Stimulated activated CD8-positive, alpha-beta memory T cell treated with anti-CD3 and anti-CD28 coated beads, Interleukin-4, amount 100 ng/mL, for 48 hours (primary cell): ENCODE measurements around the gene EGFL8.
A peak's percentile ranks its signal among the peaks of the same experiment; 100 is the strongest.
"Not testable (repeated sequence)": the region's sequence is repeated elsewhere in the genome, so short reads cannot be mapped to it uniquely, and the experiment has no call there.

Experiments used
- DNase-seq: peaks from one replicate; pipeline ENCODE4 v3.0.0-alpha.2; 2020

Gene EGFL8

GRCh38 chr6:32185681-32186131 is 21.3 kb downstream of the EGFL8 start:
- DNase-seq, result peak; percentile 76

GRCh38 chr6:32186151-32186840 is 21.9 kb downstream of the EGFL8 start:
- DNase-seq, result not testable (repeated sequence)

GRCh38 chr6:32187009-32187709 is 22.8 kb downstream of the EGFL8 start:
- DNase-seq, result no peak

GRCh38 chr6:32187725-32188380 is 23.5 kb downstream of the EGFL8 start:
- DNase-seq, result not testable (repeated sequence)

GRCh38 chr6:32188381-32189068 is 24.1 kb downstream of the EGFL8 start:
- no peak for DNase-seq

- no peak for DNase-seq
Observed at GRCh38 chr6:32189069-32189741, 24.8 kb downstream of the EGFL8 start.

- no peak for DNase-seq
Observed at GRCh38 chr6:32189742-32190053, 25.3 kb downstream of the EGFL8 start.

GRCh38 chr6:32190054-32190851 is 25.9 kb downstream of the EGFL8 start, which contains the start of gene PBX2:
Gene PBX2, minus strand, starts transcription at chr6:32190202. Its CDS starts 287 bp downstream, at chr6:32189915.
- peak; percentile 89 for DNase-seq

GRCh38 chr6:32190911-32191677 is 26.7 kb downstream of the EGFL8 start:
- DNase-seq, result no peak

- no peak for DNase-seq
Observed at GRCh38 chr6:32191696-32192607, 27.6 kb downstream of the EGFL8 start.

- DNase-seq, result peak; percentile 70
Observed at GRCh38 chr6:32192608-32193039, 28.2 kb downstream of the EGFL8 start, which contains the start of gene GPSM3. Gene GPSM3, minus strand, starts transcription at chr6:32192643. Its CDS starts 130 bp downstream, at chr6:32192513.

GRCh38 chr6:32193096-32193495 is 28.7 kb downstream of the EGFL8 start:
- not testable (repeated sequence) for DNase-seq

- DNase-seq, result no peak
Observed at GRCh38 chr6:32194388-32194787, 30.0 kb downstream of the EGFL8 start.

- peak; percentile 47 for DNase-seq
Observed at GRCh38 chr6:32194825-32195651, 30.6 kb downstream of the EGFL8 start.

GRCh38 chr6:32195652-32195901 is 31.2 kb downstream of the EGFL8 start:
- peak; percentile 100 for DNase-seq

- peak; percentile 88 for DNase-seq
Observed at GRCh38 chr6:32195902-32196681, 31.7 kb downstream of the EGFL8 start.

GRCh38 chr6:32196682-32197616 is 32.6 kb downstream of the EGFL8 start:
- peak; percentile 33 for DNase-seq
